Activated CD4-positive, alpha-beta memory T cell treated with anti-CD3 and anti-CD28 coated beads for 36 hours (primary cell): ENCODE measurements around the gene TEPSIN. TPM values are rescaled to one million over a fixed set of nuclear protein-coding genes. Genes with fewer than 3 reads are reported as not detected.

ENCODE experiments used
- CTCF ChIA-PET: fragments of 350-600 bp; sonication (Branson Sonifier 250); formaldehyde crosslinking; loops from one replicate; lab custom pipeline; 2021; ENCODE audit warnings: antibody characterized with exemption, inconsistent platforms; lab: Charles Lee
- POLR2A ChIA-PET: fragments of 350-600 bp; sonication (Branson Sonifier 250); formaldehyde crosslinking; loops from one replicate; lab custom pipeline; 2021; ENCODE audit warnings: antibody characterized with exemption; lab: Charles Lee
- DNase-seq: peaks from one replicate; pipeline ENCODE4 v3.0.0-alpha.2; 2020
- H3K27ac Mint-ChIP-seq: one replicate; pipeline ENCODE4 v1.8.0; 2021; ENCODE audit warnings: mixed read lengths
- H3K27me3 Mint-ChIP-seq: one replicate; pipeline ENCODE4 v1.8.0; 2021; ENCODE audit warnings: mixed read lengths
- H3K36me3 Mint-ChIP-seq: one replicate; pipeline ENCODE4 v1.8.0; 2021; ENCODE audit warnings: mixed read lengths
- H3K4me1 Mint-ChIP-seq: one replicate; pipeline ENCODE4 v1.8.0; 2021; ENCODE audit warnings: low read depth, mixed read lengths
- H3K4me3 Mint-ChIP-seq: one replicate; pipeline ENCODE4 v1.8.0; 2021; ENCODE audit warnings: mild to moderate bottlenecking, mixed read lengths
- H3K9me3 Mint-ChIP-seq: one replicate; pipeline ENCODE4 v1.8.0; 2021; ENCODE audit warnings: mixed read lengths
- intact Hi-C: fragments of 100-400 bp; cut with micrococcal nuclease; formaldehyde crosslinking; loops from one replicate; pipeline ENCODE4 v1.15.1; 2023
- total RNA-seq, 2 experiments: library from RNA; stranded (reverse); gene quantifications; one replicate each; pipeline ENCODE4 v1.2.3, GENCODE V29; 2021

The TEPSIN gene
- 10 to 100 TPM; 20.0 to 24.6 TPM for total RNA-seq

DNA sequence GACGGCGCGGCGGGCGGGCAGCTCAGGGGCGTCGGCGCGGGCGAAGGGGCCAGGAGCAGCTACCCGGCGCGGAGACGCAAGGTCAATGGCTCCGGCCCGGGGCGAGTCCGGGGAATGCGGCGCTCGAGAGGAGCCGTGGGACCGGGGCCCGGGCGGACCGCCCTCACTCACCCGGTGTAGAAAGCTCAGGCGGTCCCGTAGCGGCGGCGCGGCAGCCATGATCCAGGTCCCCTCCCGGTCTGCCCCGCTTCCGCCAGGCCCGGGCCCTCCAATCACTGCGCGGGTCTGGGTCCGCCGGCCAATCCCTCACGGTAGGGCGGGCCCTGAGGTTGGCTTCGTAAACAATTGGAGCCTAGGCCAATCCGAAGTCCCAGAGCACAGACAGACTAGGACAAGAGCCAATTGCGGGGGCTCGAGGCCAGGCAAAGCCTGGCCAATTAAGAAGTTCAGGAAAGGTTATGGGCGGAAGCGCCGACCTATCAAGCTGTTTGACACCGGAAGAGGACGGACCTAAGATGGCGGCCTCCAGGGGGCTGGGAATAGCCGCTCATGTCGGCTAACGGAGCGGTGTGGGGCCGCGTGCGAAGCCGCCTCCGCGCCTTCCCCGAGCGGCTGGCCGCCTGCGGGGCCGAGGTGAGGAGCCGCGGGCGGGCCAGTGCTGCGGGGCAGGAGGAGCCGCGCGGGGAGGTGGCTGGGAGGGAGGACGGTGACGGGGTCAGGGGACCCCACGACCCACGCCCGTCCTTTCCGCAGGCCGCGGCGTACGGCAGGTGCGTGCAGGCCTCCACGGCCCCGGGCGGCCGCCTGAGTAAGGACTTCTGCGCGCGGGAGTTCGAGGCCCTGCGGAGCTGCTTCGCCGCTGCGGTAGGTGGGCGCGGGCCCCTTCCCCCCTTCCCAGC, at the start of gene TEPSIN, which contains the start of gene NDUFAF8:
Gene TEPSIN (minus strand): TSS at position 241 of the 899 bp plus-strand sequence. CDS start 22 bp downstream, at position 219.
Gene NDUFAF8 (plus strand): TSS at position 504 of the 899 bp plus-strand sequence. CDS start 46 bp downstream, at position 550.
- ChIA-PET POLR2A (interaction anchor here (0.7 to 2.4 kb wide), 10 partner anchors 8 to 215 kb away, joined by 3 to 16 read pairs (median 4); partner anchors contain the start of genes CEP131 and SLC38A10), CTCF (interaction anchor here (0.7 to 2.0 kb wide), 5 partner anchors 16 to 350 kb away, joined by 3 to 9 read pairs (median 5); partner anchors contain the start of genes CEP131 and SLC38A10)
- no peaks in the 10 kb centered on the region for H3K9me3 Mint-ChIP-seq
- H3K4me3 Mint-ChIP-seq: peak within 1 kb of the TSS; percentile 96
- peak within 1 kb of the TSS; percentile 92 for H3K27ac Mint-ChIP-seq
- intact Hi-C loops: loop anchor here (1.0 kb wide), 1 partner anchor 16 kb away; no protein-coding TSS in a partner anchor
- peaks cover 28% of the 10 kb centered on the region for H3K4me1 Mint-ChIP-seq
- peak; percentile 98 for DNase-seq
- no peaks in the 10 kb centered on the region for H3K27me3 Mint-ChIP-seq
- peaks cover 8% of the 10 kb centered on the region for H3K36me3 Mint-ChIP-seq

- Mint-ChIP-seq H3K4me3 (no peak overlapping the region), H3K27ac (peak overlapping the region; percentile 59), H3K9me3 (no peaks in the 10 kb centered on the region), H3K27me3 (no peaks in the 10 kb centered on the region), H3K4me1 (peaks cover 56% of the 10 kb centered on the region), H3K36me3 (peaks cover 25% of the 10 kb centered on the region)
- ChIA-PET POLR2A (no interaction called here), CTCF (interaction anchor here (1.0 to 2.0 kb wide), 2 partner anchors 35 to 197 kb away, joined by 4 to 8 read pairs; no protein-coding TSS in a partner anchor)
- no peak for DNase-seq
- intact Hi-C loops: no loop called here
Measured at GRCh38 chr17:81287741-81288430, 49.0 kb upstream of the TEPSIN start.

GRCh38 chr17:81287152-81287551, 48.3 kb upstream of the TEPSIN start:
- Mint-ChIP-seq H3K9me3 (no peaks in the 10 kb centered on the region), H3K4me1 (peaks cover 51% of the 10 kb centered on the region), H3K27ac (peak overlapping the region; percentile 35), H3K36me3 (peaks cover 25% of the 10 kb centered on the region), H3K4me3 (no peak overlapping the region), H3K27me3 (no peaks in the 10 kb centered on the region)
- DNase-seq: no peak
- ChIA-PET CTCF (interaction anchor here (2.0 kb wide), 1 partner anchor 198 kb away, joined by 8 read pairs; no protein-coding TSS in a partner anchor), POLR2A (no interaction called here)
- intact Hi-C loops: no loop called here

DNA sequence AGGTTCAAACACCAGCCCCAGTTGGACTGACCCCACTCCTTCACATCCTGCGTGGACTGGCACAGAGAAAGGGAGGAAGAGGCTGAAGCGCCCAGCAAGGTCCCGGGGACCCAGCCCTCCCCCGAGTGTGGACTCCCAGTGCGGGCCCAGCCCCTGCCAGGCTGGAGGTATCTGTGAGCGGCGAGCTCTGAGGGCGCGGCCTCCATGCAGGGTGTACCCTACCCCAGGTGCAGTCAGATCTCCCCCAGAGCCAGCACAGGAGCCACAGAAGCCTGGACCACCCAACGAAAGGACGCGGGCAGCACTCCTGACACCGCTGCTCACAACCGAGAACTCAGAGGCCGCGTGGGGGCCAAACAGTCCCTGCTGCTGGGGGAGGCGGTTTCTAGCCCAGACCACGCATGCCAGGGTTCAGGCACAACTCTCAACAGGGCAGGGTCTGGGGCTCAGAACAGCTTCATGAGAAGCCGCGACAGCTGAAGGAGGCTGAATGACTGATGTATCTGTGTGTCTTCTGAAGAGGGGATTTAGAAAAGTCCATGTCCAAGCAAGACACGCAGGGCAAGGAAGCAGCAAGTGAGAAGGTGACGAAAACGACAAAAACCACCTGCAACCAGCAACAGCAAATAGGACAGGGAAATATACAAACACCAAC, 47.8 kb upstream of the TEPSIN start:
- H3K27ac Mint-ChIP-seq: peak overlapping the region; percentile 91
- ChIA-PET POLR2A (no interaction called here), CTCF (interaction anchor here (2.0 kb wide), 1 partner anchor 198 kb away, joined by 8 read pairs; no protein-coding TSS in a partner anchor)
- no peaks in the 10 kb centered on the region for H3K27me3 Mint-ChIP-seq
- H3K9me3 Mint-ChIP-seq: no peaks in the 10 kb centered on the region
- peak overlapping the region; percentile 84 for H3K4me3 Mint-ChIP-seq
- intact Hi-C loops: no loop called here
- peaks cover 25% of the 10 kb centered on the region for H3K36me3 Mint-ChIP-seq
- H3K4me1 Mint-ChIP-seq: peaks cover 49% of the 10 kb centered on the region
- no peak for DNase-seq

DNA sequence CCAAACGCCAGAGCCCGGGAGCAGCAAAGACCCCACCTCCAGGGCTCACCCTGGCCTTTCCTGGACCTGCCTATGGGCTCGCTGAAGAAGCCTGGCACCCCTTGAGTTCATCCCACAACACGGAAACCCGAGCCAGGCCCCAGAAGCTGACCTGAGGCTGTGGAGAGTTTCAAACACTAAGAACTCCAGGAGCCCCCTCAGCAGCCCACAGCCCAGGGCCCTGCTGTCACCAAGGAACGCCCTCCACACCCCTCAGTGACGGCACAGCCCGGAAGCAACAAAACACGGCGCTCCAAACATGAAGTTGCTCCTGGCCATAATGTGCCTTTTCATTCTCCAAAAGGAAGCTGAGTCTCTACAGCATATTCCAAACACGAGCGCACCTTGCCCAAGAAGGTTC, 47.0 kb upstream of the TEPSIN start:
- Mint-ChIP-seq H3K4me1 (peaks cover 44% of the 10 kb centered on the region), H3K27ac (peak overlapping the region; percentile 91), H3K9me3 (no peaks in the 10 kb centered on the region), H3K27me3 (no peaks in the 10 kb centered on the region), H3K4me3 (peak overlapping the region; percentile 84), H3K36me3 (peaks cover 24% of the 10 kb centered on the region)
- POLR2A ChIA-PET: interaction anchor here (1.0 kb wide), 1 partner anchor 10 kb away, joined by 4 read pairs; the partner anchor contains the start of gene SLC38A10
- intact Hi-C loops: no loop called here
- no peak for DNase-seq
- CTCF ChIA-PET: interaction anchor here (1.1 to 2.0 kb wide), 2 partner anchors 10 to 199 kb away, joined by 7 to 8 read pairs; partner anchors contain the start of gene SLC38A10

DNA sequence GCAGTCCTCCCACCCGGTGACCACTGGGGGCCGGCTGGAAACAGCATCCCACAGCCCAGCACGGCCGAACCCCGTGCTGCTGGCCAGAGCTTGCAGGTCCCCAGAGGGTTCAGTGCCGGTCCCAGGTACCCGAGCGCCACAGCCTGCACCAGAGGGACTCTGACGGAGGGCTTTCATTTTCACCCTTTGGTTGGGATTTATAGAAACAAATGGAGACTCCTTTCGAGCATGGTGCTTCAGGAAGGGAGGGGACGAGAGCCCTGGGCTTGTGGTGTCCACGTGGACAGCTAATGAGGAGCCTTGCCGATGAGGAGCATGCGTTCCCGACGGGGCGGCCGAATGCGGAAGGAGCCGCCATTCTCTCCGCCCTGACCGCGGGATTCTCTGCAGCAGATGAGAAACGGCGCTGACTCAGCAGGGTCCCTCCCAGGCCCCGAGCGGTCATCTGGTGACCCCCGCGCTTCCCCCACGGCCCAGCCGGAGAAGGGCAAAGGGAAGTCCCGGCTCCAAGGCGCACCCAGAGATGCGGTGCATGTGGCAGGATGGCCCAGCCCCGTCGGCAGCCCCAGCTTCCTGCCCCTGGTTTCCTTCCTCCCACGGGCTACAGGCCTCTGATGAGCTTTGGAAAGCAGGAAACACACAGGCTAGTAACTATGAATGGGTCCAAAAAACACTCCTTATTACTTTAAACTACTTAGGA, 46.5 kb upstream of the TEPSIN start:
- peak overlapping the region; percentile 91 for H3K27ac Mint-ChIP-seq
- CTCF ChIA-PET: interaction anchor here (0.7 to 1.1 kb wide), 3 partner anchors 8 to 200 kb away, joined by 3 to 7 read pairs (median 3); partner anchors contain the start of gene SLC38A10
- peak overlapping the region; percentile 84 for H3K4me3 Mint-ChIP-seq
- H3K4me1 Mint-ChIP-seq: peaks cover 43% of the 10 kb centered on the region
- POLR2A ChIA-PET: interaction anchor here (0.8 to 1.0 kb wide), 2 partner anchors 10 to 200 kb away, joined by 3 to 4 read pairs; partner anchors contain the start of gene SLC38A10
- no peaks in the 10 kb centered on the region for H3K27me3 Mint-ChIP-seq
- DNase-seq: peak; percentile 79
- H3K36me3 Mint-ChIP-seq: peaks cover 25% of the 10 kb centered on the region
- no peaks in the 10 kb centered on the region for H3K9me3 Mint-ChIP-seq
- intact Hi-C loops: no loop called here

DNA sequence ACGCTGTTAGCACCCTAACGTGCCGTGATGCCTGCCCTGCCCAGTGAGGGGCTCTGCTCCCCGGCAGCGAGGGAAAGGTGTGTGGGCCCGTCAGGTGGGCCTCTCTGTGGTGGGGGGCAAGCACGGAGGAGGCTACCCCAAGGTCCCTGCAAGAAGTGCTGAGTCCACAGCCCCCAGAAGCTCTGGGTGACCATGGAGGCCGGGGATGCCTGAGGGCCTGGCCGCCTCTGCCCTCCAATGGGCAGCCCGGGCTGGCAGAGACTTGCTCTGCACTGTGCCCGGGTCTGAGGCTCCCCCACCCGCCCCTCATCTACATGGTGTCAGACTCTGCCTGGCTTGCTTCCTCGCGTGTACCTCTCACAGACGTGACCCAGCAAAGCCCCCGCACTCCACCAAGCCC, 44.0 kb upstream of the TEPSIN start:
- H3K36me3 Mint-ChIP-seq: peaks cover 18% of the 10 kb centered on the region
- H3K9me3 Mint-ChIP-seq: no peaks in the 10 kb centered on the region
- H3K4me1 Mint-ChIP-seq: peaks cover 31% of the 10 kb centered on the region
- no peaks in the 10 kb centered on the region for H3K27me3 Mint-ChIP-seq
- CTCF ChIA-PET: no interaction called here
- no peak overlapping the region for H3K4me3 Mint-ChIP-seq
- H3K27ac Mint-ChIP-seq: no peak overlapping the region
- intact Hi-C loops: no loop called here
- POLR2A ChIA-PET: no interaction called here
- DNase-seq: no peak

GRCh38 chr17:81282141-81282540, 43.3 kb upstream of the TEPSIN start:
- ChIA-PET POLR2A (no interaction called here), CTCF (no interaction called here)
- Mint-ChIP-seq H3K4me1 (peaks cover 25% of the 10 kb centered on the region), H3K36me3 (peaks cover 16% of the 10 kb centered on the region), H3K4me3 (no peak overlapping the region), H3K27ac (no peak overlapping the region), H3K27me3 (no peaks in the 10 kb centered on the region), H3K9me3 (no peaks in the 10 kb centered on the region)
- DNase-seq: no peak
- intact Hi-C loops: no loop called here

DNA sequence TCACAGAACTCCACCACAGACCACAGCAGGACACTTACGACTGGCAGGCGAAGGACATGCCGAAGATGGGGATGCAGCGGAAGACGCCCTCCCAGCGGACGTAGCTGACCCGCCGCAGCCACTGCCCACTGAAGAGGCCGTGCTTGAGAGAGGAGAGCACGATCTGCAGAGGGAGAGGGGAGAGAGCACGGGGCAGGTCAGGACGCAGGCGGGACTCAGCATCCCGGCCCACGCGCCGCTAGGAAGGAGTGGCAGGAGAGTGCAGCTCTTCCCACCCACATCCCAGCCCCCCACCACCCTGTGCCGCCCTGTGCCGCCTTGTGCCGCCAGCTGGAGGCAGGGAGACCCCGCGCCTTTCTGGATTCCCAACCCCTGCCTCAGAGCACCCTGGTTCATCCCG, 41.7 kb upstream of the TEPSIN start:
- Mint-ChIP-seq H3K4me1 (peaks cover 11% of the 10 kb centered on the region), H3K36me3 (peaks cover 26% of the 10 kb centered on the region), H3K27ac (no peak overlapping the region), H3K4me3 (no peak overlapping the region), H3K9me3 (no peaks in the 10 kb centered on the region), H3K27me3 (no peaks in the 10 kb centered on the region)
- intact Hi-C loops: no loop called here
- ChIA-PET CTCF (interaction anchor here (2.4 kb wide), 1 partner anchor 11 kb away, joined by 8 read pairs; no protein-coding TSS in a partner anchor), POLR2A (no interaction called here)
- no peak for DNase-seq

- ChIA-PET POLR2A (no interaction called here), CTCF (interaction anchor here (2.4 kb wide), 1 partner anchor 12 kb away, joined by 8 read pairs; no protein-coding TSS in a partner anchor)
- intact Hi-C loops: no loop called here
- Mint-ChIP-seq H3K9me3 (no peaks in the 10 kb centered on the region), H3K27ac (no peak overlapping the region), H3K4me1 (peaks cover 3% of the 10 kb centered on the region), H3K36me3 (peaks cover 25% of the 10 kb centered on the region), H3K27me3 (no peaks in the 10 kb centered on the region), H3K4me3 (no peak overlapping the region)
- no peak for DNase-seq
Measured at GRCh38 chr17:81279278-81280275, 40.7 kb upstream of the TEPSIN start.
